HG02798 (cell line): ENCODE results near the gene NUP62.
"Not testable (repeated sequence)": the region's sequence is repeated elsewhere in the genome, so short reads cannot be mapped to it uniquely, and the experiment has no call there.

ENCODE experiments used
- ATAC-seq: cut with Tn5 transposase; IDR thresholded peaks from one replicate; pipeline ENCODE4 v1.9.1; 2021; ENCODE audit warnings: mild to moderate bottlenecking; ENCODE audit not compliant: unreplicated experiment, poor library complexity

The NUP62 gene

GRCh38 chr19:49929121-49929610 is at the start of gene NUP62, which contains the start of gene ATF5:
Gene NUP62, minus strand, starts transcription at chr19:49929504. Its CDS starts 19,697 bp downstream, at chr19:49909807.
Gene ATF5, plus strand, starts transcription at chr19:49929205. Its CDS starts 1,646 bp downstream, at chr19:49930851.
- peak; percentile 66 for ATAC-seq

GRCh38 chr19:49978324-49978723 is 49.0 kb upstream of the NUP62 start:
- no peak for ATAC-seq

- ATAC-seq = no peak
Observed at GRCh38 chr19:49977881-49978280, 48.6 kb upstream of the NUP62 start.

- no peak for ATAC-seq
Observed at GRCh38 chr19:49977076-49977475, 47.8 kb upstream of the NUP62 start.

GRCh38 chr19:49976496-49976895 is 47.2 kb upstream of the NUP62 start:
- ATAC-seq = no peak

- ATAC-seq = no peak
Observed at GRCh38 chr19:49975051-49975450, 45.7 kb upstream of the NUP62 start.

- no peak for ATAC-seq
Observed at GRCh38 chr19:49973987-49974386, 44.7 kb upstream of the NUP62 start.

GRCh38 chr19:49972841-49973240 is 43.5 kb upstream of the NUP62 start:
- ATAC-seq = no peak

GRCh38 chr19:49971991-49972411 is 42.7 kb upstream of the NUP62 start:
- ATAC-seq = no peak

- not testable (repeated sequence) for ATAC-seq
Observed at GRCh38 chr19:49969355-49969754, 40.1 kb upstream of the NUP62 start.

- no peak for ATAC-seq
Observed at GRCh38 chr19:49968279-49968922, 39.1 kb upstream of the NUP62 start.

GRCh38 chr19:49960980-49961379 is 31.7 kb upstream of the NUP62 start, which contains the start of gene SIGLEC11:
Gene SIGLEC11, minus strand, starts transcription at chr19:49961172. Its CDS starts 91 bp downstream, at chr19:49961081.
- not testable (repeated sequence) for ATAC-seq

- not testable (repeated sequence) for ATAC-seq
Observed at GRCh38 chr19:49959892-49960291, 30.6 kb upstream of the NUP62 start.

GRCh38 chr19:49958596-49958995 is 29.3 kb upstream of the NUP62 start:
- ATAC-seq = not testable (repeated sequence)

- ATAC-seq = not testable (repeated sequence)
Observed at GRCh38 chr19:49958144-49958543, 28.8 kb upstream of the NUP62 start.

- no peak for ATAC-seq
Observed at GRCh38 chr19:49957262-49957915, 28.1 kb upstream of the NUP62 start.

- no peak for ATAC-seq
Observed at GRCh38 chr19:49956115-49956495, 26.8 kb upstream of the NUP62 start.

GRCh38 chr19:49954933-49955332 is 25.6 kb upstream of the NUP62 start:
- ATAC-seq = no peak

GRCh38 chr19:49954092-49954829 is 25.0 kb upstream of the NUP62 start:
- ATAC-seq = no peak

GRCh38 chr19:49953416-49953815 is 24.1 kb upstream of the NUP62 start:
- no peak for ATAC-seq

- ATAC-seq = no peak
Observed at GRCh38 chr19:49952906-49953305, 23.6 kb upstream of the NUP62 start.
